ENCODE results near the gene TMEM17. TPM values are rescaled to one million over a fixed set of nuclear protein-coding genes. Genes with fewer than 3 reads are reported as not detected.

Gene TMEM17
- total RNA-seq, 6 donors from 2014 or later = 1.0 to 4.7 (median 2.2) TPM

DNA sequence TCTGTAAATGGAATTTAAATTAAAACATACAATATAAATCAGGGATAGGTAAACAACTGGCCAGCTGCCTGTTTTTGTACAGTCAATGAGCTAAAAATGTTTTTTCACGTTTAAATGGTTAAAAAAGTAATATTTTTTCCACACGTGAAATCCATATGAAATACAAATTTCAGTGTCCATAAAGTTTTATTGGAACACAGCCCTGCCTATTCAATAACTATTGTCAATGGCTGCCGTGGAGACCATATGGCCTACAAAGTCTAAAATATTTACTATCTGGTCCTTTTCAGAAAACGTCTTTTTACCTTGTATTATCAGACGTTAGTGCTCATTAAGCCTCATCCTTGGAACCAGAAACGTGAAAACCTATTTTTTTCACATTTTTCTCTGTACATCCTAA lies 1.3 kb downstream of the TMEM17 start:
- no peaks in the 10 kb centered on the region for H3K36me3 ChIP-seq
- TF ChIP-seq POLR2AphosphoS5 (IDR thresholded peaks at IDR 0.05) = no peak
- TF ChIP-seq, protein P1, sequence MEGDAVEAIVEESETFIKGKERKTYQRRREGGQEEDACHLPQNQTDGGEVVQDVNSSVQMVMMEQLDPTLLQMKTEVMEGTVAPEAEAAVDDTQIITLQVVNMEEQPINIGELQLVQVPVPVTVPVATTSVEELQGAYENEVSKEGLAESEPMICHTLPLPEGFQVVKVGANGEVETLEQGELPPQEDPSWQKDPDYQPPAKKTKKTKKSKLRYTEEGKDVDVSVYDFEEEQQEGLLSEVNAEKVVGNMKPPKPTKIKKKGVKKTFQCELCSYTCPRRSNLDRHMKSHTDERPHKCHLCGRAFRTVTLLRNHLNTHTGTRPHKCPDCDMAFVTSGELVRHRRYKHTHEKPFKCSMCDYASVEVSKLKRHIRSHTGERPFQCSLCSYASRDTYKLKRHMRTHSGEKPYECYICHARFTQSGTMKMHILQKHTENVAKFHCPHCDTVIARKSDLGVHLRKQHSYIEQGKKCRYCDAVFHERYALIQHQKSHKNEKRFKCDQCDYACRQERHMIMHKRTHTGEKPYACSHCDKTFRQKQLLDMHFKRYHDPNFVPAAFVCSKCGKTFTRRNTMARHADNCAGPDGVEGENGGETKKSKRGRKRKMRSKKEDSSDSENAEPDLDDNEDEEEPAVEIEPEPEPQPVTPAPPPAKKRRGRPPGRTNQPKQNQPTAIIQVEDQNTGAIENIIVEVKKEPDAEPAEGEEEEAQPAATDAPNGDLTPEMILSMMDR (IDR thresholded peaks at IDR 0.05) = no peak
- TF ChIP-seq POLR2A (IDR thresholded peaks at IDR 0.05) = no peak
- no peak for TF ChIP-seq EP300 (IDR thresholded peaks at IDR 0.05)
- no peak for ATAC-seq (ENCODE audit: low FRiP score in 2 of 2)
- H3K9me3 ChIP-seq = no peaks in the 10 kb centered on the region
- no peak for DNase-seq
- H3K4me3 ChIP-seq = no peak overlapping the region
- H3K27ac ChIP-seq = no peak overlapping the region
- 94 to 98% methylated on average over 6 of the region's 6 CpGs for WGBS, 2 donors
- H3K4me1 ChIP-seq = peaks cover 0 to 14% (median 5%) of the 10 kb centered on the region in 4 donors
- H3K27me3 ChIP-seq = no peaks in the 10 kb centered on the region

DNA sequence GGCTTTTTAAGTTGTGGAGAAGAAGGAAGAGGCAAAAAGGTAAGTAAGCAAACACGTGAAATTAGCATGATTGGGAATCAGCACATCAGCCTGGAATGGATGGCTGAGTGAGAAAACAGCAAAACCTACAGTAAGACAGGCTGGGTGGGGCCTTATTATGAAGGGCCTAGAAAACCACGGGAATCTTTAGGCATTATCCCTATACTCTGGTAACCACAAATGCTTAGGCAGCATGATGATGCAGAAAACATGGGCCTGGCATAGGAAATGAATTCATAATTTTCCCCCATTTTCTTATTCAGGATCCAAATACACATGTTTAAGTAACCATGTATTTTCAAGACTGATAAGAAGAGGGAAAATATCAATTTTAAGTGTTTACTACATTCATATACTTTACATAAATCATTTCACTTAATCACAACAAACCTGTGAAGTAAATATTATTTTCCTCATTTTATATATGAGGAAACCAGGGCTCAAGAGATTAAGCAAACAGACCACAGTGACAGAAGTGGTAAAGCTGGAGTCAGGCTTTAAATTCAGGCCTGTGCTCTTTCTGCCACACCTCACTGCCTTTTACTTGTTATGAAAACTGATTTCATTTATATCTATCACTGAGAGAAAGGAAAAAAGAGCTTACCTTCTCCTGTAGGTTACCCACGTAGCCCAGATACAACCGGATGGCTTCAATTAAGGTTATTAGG lies 4.0 kb downstream of the TMEM17 start:
- no peaks in the 10 kb centered on the region for H3K9me3 ChIP-seq
- H3K27me3 ChIP-seq = no peaks in the 10 kb centered on the region
- TF ChIP-seq, protein P1 (IDR thresholded peaks at IDR 0.05) = no peak
- TF ChIP-seq POLR2A (IDR thresholded peaks at IDR 0.05) (no peak), EP300 (IDR thresholded peaks at IDR 0.05) (no peak), POLR2AphosphoS5 (IDR thresholded peaks at IDR 0.05) (no peak)
- peaks cover 0 to 14% (median 5%) of the 10 kb centered on the region in 4 donors for H3K4me1 ChIP-seq
- WGBS, 2 donors = 63 to 69% methylated on average over 4 of the region's 4 CpGs
- H3K36me3 ChIP-seq = no peaks in the 10 kb centered on the region
- H3K27ac ChIP-seq = peak overlapping the region in 1 of 4 donors; percentile 15
- ATAC-seq (ENCODE audit: low FRiP score in 2 of 2) (no peak), DNase-seq (no peak)
- H3K4me3 ChIP-seq = no peak overlapping the region

DNA sequence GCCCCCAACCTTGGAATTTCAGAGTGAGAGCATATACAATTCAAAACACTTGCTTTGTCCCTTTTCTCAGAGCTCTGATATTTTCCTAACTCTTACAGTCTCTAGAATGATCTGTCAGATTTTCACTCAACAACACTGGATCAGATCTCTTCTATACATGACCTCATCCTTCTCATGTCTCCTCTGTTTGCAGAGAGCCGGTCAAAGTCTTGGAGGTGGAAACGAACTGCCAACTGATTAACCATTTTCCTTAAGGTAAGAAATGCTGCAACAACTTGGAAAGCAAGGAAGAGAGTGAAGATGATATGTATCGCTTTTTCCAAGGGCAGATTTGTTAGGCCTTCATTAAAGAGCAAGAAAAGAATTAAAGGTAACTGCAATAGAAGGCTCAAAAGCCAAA lies 4.9 kb downstream of the TMEM17 start:
- no peak for ATAC-seq (ENCODE audit: low FRiP score in 2 of 2)
- no peak for TF ChIP-seq POLR2AphosphoS5 (IDR thresholded peaks at IDR 0.05)
- TF ChIP-seq, protein P1 (IDR thresholded peaks at IDR 0.05) = no peak
- no peak for TF ChIP-seq EP300 (IDR thresholded peaks at IDR 0.05)
- TF ChIP-seq POLR2A (IDR thresholded peaks at IDR 0.05) = no peak
- 88 to 95% methylated on average over 3 of the region's 3 CpGs for WGBS, 2 donors

DNA sequence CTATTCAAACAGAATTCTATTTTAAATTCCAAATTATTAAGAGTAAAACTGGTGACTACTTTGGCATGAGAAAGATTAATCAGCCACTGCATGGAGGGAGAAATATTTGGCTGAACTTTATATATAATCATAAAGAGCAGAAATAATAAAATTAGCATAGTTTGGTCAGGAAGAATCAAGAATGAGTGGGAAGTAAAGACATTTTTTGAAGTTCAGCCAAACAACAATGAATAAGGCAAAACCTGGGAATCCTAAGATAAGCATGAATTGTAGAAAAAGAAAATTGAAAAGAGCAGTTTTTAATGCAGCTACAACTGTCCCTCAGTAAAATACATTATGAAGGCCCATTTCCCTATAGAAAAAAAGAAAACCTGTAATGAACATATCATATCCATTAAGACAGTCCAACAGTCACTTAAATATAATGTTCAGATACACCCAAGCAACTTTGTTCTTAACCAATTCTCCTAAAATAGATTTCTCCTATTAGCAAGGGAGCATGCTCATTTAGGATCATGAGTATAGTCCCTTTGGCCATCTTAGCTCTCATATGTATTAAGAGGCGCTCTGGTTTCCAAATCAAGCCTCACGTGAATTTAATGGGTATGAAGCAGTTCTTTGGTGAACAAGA lies 6.5 kb downstream of the TMEM17 start:
- Histone ChIP-seq H3K27ac (no peak overlapping the region), H3K4me3 (no peak overlapping the region), H3K27me3 (no peaks in the 10 kb centered on the region), H3K36me3 (no peaks in the 10 kb centered on the region), H3K9me3 (no peaks in the 10 kb centered on the region), H3K4me1 (peaks cover 0 to 5% (median 0%) of the 10 kb centered on the region in 4 donors)
- TF ChIP-seq, protein P1 (IDR thresholded peaks at IDR 0.05) = no peak
- TF ChIP-seq EP300 (IDR thresholded peaks at IDR 0.05) (no peak), POLR2AphosphoS5 (IDR thresholded peaks at IDR 0.05) (no peak), POLR2A (IDR thresholded peaks at IDR 0.05) (no peak)
- DNase-seq = no peak
- ATAC-seq (ENCODE audit: low FRiP score in 2 of 2) = no peak
- WGBS, 2 donors = 88 to 93% methylated on average over 2 of the region's 2 CpGs

More for the DNA sequence above, 4.9 kb downstream of the TMEM17 start:
- no peaks in the 10 kb centered on the region for H3K27me3 ChIP-seq
- peaks cover 0 to 11% (median 0%) of the 10 kb centered on the region in 4 donors for H3K4me1 ChIP-seq
- no peak overlapping the region for H3K27ac ChIP-seq
- H3K9me3 ChIP-seq = no peaks in the 10 kb centered on the region
- H3K36me3 ChIP-seq = no peaks in the 10 kb centered on the region
- H3K4me3 ChIP-seq = no peak overlapping the region
- DNase-seq = no peak
